GM19438 (cell line): ENCODE results near the gene CS.
"Not testable (repeated sequence)": the region's sequence is repeated elsewhere in the genome, so short reads cannot be mapped to it uniquely, and the experiment has no call there.

Experiments
- ATAC-seq: cut with Tn5 transposase; IDR thresholded peaks from one replicate; pipeline ENCODE4 v1.9.1; 2021; ENCODE audit warnings: low read depth; ENCODE audit not compliant: unreplicated experiment

CS gene

DNA sequence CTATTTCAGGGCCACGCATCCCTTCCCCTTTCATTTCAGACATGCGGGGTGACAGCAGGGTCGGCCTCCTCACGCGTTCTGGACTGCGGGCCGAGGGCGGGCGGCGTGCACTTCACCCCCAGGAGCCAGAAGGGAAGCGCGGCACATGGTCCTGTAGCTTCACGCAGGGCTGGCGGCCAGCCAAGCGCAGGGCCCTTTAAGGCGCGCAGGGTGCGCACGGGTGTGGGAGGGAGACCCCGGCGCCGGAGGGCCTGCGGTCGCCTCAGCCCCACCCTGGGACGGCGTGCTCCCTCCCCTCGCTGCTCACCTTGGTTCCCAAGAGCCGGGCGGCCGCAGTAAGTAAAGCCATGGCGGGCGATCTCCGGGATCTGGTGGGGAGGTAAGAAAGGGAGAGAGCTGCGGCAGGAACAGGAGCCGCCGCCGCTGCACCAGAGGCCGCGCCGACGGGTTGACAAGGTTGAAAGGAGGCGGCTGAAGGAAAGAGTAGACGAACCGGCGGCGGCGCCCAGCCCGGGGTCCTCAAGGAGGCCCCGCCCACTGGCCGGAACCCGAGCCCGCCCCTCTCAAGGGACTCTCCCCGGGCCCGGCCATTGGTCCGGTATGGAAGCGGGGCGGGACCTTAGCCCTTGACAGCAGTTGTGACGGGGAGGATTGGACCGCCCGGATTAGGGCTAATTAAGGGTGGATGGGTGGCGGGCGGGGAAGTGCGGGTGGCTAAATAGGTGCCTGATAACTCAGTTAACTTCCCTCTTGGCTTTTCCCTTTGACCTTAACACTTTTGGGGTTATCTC, at the start of gene CS:
TSS of gene CS (minus strand) at position 478 of the 791 bp plus-strand sequence. CDS start at position 349, 129 bp downstream.
- ATAC-seq = peak; percentile 89

DNA sequence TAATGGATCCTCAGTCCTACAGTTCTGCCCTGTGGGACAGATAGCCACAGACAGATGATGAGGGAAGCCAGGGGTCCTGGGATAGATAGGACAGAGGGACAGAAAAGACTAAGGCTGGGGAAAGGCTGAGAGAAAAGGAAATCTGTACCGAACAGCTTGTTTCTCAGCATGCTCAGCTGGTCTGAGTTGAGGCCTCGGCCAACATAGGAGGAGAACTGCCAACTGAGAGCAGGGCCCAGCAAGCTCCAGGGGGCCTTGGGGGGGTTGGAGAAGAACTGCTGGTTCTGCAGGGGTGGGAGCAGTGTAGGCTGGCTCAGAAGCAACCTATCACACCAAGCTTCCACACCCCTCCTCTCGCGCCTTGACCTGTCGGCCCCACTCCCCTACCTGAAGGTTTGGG, 48.6 kb upstream of the CS start:
- ATAC-seq = no peak

DNA sequence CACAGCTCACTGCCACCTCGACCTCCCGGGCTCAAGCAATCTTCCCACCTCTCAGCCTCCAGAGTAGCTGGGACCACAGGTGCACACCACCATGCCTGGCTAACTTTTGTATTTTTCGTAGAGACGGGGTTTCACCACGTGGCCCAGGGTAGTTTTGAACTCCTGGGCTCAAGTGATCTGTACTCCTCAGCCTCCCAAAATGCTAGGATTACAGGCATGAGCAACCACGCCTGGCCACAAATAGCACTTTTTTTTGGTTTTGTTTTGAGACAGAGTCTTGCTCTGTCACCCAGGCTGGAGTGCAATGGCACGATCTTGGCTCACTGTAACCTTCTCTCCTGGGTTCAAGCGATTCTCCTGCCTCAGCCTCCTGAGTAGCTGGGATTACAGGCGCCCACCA, 47.1 kb upstream of the CS start:
- ATAC-seq = not testable (repeated sequence)

DNA sequence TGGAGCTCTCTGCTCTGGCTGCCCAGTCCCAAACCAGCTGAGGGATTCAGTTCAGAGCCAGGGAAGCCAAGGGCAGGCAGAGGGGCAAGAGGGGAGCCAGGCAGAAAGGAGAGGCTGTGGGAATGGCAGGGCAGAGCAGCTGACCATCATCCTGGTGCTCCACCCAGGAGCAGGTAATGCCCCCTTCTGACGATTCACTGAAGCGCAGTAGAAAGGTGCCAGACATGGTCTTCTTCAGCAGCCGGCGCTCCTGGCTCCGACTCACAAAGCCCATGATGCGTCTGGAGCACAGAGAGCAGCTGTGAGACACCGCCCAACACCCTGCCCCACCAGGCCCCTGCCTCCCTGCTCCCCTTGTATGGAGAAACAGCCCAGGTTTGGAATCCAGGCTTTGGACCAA, 46.5 kb upstream of the CS start:
- no peak for ATAC-seq

DNA sequence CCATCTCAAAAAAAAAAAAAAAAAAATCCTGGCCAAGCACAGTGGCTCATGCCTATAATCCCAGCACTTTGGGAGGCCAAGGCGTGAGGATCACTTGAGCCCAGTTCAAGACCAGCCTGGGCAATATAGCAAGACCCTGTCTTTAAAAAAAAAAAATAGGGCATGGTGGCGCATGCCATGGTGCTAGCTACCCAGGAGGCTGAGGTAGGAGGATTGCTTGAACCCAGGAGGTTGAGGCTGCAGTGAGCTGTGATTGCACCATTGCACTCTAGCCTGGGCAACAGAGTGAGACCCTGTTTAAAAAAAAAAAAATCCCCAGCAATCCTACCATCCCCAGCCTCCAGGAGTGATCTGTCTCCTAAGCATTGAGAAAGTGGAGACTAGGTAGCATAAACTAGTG, 42.2 kb upstream of the CS start:
- ATAC-seq = not testable (repeated sequence)

DNA sequence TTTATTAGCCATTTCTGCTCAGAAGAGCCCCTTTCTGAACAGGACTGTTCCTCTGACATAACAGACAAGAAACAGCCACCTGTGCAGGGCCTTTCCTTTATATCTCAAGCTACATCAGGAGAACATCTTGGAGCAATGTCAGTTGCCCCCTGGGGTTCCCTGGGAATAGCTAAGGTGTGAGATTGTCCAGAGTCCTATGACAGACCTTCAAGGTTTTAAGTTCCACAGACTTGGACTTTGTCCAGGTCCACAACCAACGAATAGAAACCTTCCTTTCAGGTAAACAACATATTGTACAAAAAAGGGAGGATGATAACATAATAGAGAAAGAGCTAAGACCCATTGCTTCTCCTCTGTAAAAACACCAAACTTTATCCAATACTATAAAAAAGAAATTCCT, 41.5 kb upstream of the CS start:
- no peak for ATAC-seq

DNA sequence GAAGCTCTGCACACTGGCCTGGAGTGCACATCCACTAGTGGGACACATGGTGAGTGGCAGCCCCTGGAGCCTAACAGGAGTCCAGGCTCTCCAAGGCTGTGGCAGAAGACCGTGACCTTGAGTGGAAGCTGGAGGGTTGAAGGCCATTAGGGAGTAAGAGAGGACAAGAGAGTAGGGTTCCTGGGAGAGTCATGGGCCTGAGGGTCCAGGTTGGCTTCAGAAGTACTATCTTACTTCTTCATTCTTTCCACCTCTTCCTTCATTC, 39.0 kb upstream of the CS start:
- ATAC-seq = no peak

DNA sequence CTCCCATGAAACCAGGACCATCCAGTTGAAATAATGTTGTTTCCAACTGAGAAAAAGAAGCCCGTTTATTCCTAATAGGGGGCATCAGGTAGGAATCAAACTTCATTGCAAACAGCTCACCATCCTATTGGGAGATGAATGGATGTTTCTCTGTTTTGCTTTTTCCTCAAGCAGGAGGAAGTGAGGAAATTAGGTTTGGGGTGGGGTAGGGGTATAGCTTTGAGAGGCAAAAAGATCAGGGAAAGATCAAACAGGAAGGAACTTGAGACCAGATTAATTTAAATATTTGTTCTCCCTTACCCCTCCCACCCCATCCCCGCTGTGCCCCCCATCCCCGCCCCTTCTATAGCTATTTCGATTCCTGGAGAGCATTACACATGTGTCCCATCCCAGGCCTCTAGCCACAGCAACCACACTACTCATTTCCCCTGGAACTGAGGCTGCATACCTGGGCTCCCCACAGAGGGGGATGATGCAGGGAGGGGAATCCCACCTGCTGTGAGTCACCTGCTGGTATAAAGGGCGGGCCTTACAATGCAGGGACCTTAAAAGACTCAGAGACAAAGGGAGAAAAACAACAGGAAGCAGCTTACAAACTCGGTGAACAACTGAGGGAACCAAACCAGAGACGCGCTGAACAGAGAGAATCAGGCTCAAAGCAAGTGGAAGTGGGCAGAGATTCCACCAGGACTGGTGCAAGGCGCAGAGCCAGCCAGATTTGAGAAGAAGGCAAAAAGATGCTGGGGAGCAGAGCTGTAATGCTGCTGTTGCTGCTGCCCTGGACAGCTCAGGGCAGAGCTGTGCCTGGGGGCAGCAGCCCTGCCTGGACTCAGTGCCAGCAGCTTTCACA, 38.4 kb upstream of the CS start, which contains the start of gene IL23A:
TSS of gene IL23A (plus strand) at position 577 of the 850 bp plus-strand sequence. CDS start at position 738, 161 bp downstream.
- ATAC-seq = no peak

DNA sequence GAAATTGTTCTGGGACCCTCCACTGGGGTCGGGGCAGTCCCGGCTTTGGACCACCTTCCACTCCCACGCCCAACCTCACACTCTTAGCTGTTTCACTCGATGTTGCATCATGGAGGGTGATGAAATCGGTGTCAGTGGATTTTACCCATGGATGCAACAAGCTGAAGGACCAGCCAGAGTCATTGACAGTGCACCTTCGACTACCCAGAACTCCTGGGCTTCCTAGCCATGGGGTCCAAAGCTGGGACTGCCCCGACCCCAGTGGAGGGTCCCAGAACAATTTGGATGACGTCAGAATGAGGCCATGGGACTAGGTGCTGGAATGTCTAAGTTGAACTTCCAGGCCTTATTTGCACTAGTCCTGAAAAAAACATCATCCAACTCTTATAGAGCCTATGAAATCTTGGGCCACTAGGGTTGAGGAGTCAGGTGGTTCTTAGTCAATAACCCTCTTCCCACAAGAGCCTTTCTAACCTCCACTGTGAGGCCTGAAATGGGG, 37.7 kb upstream of the CS start:
- ATAC-seq = no peak

DNA sequence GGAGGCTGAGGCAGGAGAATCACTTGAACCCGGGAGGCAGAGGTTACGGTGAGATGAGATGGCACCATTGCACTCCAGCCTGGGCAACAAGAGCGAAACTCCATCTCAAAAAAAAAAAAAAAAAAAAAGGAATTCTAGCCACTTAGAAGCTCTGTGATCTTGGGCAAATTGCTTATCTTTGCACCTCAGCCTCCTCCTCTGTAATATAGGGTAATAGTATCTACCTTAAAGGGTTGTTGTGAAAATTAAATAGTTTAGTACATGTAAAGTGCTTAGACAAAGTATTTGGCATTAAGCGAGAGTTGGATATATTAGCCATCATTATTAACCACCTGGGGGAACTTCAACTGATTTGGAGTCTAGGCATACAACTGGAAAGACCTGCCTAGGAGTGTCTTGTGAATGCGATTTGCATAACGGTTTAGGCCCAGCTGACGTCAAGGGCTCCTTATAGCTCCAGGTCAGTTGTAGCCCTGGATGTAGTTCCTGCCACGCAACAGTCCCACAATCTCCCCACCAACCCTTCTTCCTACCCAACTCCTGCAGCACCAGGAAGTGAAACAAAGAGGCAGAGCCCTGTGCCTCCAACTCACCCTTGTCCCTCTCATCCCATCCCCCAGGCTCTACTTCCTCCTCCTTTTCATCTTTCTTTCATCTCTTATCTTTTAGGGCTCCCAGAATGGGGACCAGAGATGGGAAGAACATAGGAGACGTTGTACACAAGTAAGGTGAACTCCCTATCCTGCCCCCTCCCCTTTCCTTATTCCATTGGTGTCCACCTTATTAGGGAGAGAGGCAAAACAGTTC, 36.4 kb upstream of the CS start:
- no peak for ATAC-seq

DNA sequence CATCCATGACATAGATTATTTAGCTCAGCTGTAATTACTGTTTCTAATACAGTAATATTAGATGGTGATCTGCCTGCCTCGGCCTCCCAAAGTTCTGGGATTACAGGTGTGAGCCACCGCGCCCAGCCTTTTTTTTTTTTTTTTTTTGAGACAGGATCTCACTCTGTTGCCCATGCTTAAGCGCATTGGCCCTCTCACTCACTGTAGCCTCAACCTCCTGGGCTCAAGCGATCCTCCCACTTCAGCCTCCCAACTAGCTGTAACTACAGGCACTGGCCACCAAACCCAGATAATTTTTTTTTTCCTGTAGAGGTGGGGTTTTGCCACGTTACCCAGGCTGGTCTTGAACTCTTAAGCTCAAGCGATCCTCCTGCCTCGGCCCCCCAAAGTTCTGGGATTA, 35.4 kb upstream of the CS start:
- ATAC-seq = not testable (repeated sequence)

DNA sequence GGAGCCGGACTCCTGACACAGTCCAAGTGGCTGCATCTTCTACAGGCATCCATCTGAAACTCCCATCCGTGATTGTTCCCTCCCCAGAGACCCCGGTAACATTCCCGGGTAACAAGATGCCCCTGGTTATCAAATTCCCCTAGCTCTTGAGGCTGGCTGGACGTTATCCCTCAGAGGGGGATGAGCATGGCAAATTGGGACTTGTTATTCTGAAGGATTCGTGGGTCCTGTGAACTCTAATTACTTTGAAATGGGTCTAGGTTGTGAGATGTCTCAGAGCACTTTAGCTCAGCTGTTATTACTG, 34.3 kb upstream of the CS start:
- ATAC-seq = no peak

DNA sequence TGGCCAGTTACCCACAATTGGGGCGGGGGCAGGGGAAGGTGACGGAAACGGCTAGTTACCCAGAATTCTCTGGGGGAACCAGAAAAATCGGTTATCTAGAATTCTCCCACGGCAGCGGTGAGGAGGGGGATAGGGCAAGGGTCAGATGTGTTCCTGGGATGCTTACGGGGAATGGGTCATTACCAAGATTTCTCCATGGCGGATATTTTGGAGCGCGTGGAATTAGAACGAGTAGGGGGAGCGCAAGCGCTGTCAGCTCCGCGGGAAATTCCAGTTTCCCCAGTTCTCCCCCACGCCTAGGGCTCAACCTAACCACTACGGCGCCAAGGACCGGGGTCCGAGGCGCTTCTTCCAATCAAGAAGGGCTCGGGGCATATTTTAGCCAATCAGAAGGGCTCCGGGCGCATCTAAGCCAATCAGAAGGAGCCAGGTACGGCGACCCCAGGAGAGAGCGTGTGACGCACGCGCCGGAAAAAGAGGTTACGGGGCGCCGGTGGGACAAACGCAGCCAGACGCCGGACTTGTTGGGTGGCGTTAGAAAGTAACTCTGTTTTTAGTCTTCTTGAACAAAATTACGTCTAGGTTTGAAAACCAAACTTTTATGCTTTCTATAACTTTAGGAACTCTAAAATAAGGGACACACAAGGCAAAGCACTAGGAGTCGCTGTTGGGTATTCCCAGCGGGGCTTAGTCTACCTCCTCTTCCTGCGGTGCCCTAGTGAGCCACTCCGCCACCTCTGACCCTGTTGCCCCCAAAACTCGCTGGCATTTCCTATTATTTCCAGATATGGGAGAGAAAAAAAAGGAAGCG, 33.8 kb upstream of the CS start, which contains the start of gene PAN2:
TSS of gene PAN2 (minus strand) at position 322 of the 811 bp plus-strand sequence. CDS start 906 bp downstream, outside the sequence.
- peak; percentile 84 for ATAC-seq

DNA sequence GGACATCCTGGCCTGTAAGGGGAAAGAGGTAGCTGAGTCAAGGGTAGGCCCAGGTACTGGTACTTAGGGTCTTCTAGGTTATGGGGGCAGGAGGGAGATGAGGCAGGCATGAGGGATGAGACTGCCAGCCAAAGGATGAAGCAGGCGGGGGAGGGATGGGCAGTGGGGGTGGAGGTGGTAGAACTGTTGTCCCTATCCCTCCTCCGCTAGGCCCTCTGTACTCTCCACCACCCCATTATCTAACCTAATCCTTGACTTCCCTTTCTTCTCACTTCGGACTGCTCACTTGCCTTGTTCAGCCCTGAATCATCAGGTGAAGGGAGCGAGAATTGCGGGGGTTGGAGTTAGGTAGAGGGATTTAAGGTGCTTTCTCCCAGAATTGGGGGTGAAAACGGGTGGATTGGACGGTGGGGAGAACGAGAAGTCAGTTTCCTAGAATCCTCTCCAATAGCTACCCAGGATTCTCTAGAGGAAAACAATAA, 33.1 kb upstream of the CS start:
- ATAC-seq = no peak

DNA sequence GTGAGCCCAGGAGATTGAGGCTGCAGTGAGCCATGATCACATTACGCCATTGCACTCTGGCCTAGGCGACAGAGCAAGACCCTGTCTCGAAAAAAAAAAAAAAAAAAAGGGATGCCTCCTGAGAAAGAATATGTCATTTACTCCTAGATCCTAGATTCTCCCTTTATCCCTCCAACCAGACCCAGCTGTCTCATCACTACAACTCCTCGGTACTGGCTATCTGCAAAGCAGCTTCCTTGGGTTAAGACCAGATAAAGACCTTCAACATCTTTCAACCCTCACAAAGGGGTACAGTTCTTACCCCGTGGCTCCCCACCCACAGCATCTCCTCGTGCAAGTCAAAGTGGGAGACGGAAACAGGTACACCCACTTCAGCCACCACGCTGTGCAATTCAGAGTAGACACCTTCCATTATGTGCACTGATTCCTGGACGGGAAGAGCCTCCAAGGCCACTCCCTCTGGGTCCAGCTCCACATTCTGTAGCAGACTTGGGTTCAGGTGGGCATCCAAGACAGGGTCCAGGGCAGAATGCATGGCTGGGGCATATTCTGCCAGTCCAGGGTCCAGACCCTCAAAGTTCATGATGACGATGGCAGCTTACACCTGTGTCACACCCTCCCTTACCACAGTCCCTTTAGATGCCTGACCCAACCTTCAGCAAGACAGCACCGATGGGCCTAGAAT, 32.5 kb upstream of the CS start:
- no peak for ATAC-seq

DNA sequence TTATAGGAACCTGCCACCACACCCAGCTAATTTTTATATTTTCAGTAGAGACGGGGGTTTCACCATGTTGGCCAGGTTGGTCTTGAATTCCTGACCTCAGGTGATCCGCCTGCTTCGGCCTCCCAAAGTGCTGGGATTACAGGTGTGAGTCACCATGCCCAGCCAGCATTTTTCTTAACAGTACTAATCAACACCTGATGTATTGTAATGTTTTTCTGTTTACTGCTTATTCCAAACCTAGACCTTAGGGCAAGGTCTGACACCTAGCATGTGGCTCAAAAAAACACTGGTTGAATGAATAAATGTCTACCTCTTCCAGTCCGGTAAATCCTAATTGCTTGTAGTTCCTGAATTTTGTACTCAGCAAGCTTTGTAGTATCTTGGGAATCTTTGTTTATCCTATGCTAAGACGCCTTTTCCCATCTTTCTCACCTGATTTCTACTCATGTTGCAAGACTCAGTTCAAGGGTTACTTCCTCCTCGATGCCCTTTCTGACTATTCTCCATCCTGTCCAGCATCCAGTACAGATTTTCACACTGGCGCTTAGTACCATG, 30.9 kb upstream of the CS start:
- no peak for ATAC-seq

DNA sequence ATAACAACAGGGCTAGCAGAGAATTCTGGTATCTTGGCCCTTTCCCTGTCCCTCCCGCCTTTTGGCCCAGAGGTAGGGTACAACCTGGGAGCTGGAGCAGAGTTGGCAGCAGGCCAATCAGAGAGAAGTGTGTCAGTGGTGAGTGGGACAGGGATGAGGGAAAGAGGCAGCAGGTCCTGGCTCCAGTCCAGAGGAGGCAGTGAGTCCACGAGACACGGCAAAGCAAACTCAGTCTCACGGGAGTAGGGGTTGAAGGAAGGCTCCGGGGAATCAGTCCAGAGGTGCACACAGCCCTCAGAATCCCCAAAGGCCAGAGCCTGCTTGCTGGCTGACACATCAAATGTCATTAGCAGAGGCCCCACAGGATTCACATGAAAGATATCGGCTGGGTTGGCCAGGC, 26.4 kb upstream of the CS start:
- no peak for ATAC-seq

DNA sequence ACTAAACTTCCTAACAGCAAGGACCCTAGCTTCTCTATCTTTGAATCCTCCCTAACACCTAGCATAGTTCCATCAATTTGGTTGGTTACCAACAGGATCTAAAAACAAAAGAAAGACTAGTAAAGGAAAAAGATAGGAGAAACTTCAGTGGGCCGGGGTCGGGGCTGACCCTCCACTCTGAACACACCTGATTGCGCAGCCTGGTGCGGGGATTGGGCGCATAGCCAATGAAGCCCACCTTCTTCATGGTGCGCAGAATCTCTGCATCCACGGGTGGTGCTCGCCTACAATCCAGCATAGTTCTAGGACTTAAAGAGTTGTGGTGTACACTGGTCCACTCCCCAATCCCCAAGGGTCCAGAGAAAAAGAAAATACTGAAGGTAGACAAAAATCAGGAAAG, 26.0 kb upstream of the CS start:
- ATAC-seq = no peak

DNA sequence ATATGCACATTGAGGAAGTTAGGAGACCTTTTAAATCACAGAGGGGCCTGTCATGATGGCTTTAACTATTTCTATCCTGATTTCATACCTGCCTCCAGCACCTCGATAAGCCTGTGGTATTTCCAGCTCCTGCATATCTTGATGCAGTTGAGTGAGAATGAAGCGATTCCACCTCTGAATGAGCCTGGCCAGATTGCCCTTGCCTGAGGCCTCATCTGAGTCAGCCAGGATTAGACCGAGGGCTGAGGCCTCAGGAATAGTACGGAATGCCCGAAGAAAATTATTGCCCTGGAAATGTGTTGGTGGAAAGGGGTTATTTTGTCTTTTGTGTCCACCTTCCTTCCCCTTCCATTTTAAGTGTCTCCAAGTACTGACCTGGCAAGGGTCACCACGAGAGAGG, 24.1 kb upstream of the CS start:
- ATAC-seq = no peak
